Spleen (tissue), 7 donors: Measurements from ENCODE around the gene NAALADL2.
"Not testable (repeated sequence)": the region's sequence is repeated elsewhere in the genome, so short reads cannot be mapped to it uniquely, and the experiment has no call there.

Experiments used
- POLR2A ChIP-seq, 3 donors: fragments of 450-650 bp; IDR thresholded peaks; one replicate each; pipeline ENCODE4 v1.5.1; 2017; ENCODE audit warnings: antibody characterized with exemption in 3 of 3, mild to moderate bottlenecking in 1 of 3
- POLR2AphosphoS5 ChIP-seq, 3 donors: sonication (generic); formaldehyde crosslinking; IDR thresholded peaks; one replicate each; pipeline ENCODE4 v1.5.1; 2017; ENCODE audit warnings: antibody characterized with exemption in 3 of 3
- TF ChIP-seq, protein P1 (sequence below), 11 experiments: fragments of 200-600 bp in 7 of 11; fragments of 450-650 bp in 4 of 11; sonication (generic) in 4 of 11; IDR thresholded peaks in 8 of 11; conservative IDR thresholded peaks in 3 of 11; 1 replicate in 7 of 11; 2 replicates in 4 of 11; pipeline versions ENCODE4 v1.4.0 to v1.8.0; 2016 to 2021; ENCODE audit warnings: antibody characterized with exemption in 11 of 11, inconsistent platforms in 4 of 11, mild to moderate bottlenecking in 1 of 11
- donor health status: DM: no; HTN: no; CAD: no; lungs with moderate emphysema.
- donor health status: DM: no; HTN: no; CAD: no.
- donor health status: DM: no; HTN: no; CAD: no.

DNA sequence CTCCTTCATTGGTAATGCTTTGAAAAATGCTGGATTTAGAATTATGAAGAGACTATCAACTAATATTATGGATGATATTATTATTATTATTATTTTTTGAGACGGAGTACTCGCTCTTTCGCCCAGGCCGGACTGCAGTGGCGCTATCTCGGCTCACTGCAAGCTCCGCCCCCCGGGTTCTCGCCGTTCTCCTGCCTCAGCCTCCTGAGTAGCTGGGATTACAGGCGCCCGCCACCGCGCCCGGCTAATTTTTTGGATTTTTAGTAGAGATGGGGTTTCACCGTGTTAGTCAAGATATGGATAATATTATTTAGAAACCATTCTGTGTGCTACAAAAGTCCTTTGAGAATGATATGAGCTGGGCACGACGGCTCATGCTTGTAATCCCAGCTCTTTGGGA lies 512.1 kb downstream of the NAALADL2 start:
- TF ChIP-seq, protein P1, sequence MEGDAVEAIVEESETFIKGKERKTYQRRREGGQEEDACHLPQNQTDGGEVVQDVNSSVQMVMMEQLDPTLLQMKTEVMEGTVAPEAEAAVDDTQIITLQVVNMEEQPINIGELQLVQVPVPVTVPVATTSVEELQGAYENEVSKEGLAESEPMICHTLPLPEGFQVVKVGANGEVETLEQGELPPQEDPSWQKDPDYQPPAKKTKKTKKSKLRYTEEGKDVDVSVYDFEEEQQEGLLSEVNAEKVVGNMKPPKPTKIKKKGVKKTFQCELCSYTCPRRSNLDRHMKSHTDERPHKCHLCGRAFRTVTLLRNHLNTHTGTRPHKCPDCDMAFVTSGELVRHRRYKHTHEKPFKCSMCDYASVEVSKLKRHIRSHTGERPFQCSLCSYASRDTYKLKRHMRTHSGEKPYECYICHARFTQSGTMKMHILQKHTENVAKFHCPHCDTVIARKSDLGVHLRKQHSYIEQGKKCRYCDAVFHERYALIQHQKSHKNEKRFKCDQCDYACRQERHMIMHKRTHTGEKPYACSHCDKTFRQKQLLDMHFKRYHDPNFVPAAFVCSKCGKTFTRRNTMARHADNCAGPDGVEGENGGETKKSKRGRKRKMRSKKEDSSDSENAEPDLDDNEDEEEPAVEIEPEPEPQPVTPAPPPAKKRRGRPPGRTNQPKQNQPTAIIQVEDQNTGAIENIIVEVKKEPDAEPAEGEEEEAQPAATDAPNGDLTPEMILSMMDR (IDR thresholded peaks at IDR 0.05 in 8 of 11, conservative IDR thresholded peaks at IDR 0.05 in 3 of 11): not testable (repeated sequence)
- not testable (repeated sequence) for TF ChIP-seq POLR2AphosphoS5, POLR2A (IDR thresholded peaks at IDR 0.05)
